Stimulated activated memory B cell treated with anti-CD40 and anti-IgM and Interleukin-4, amounts not matched to agents 10 μg/mL and 1 μg/mL and 100 μg/mL, for 72 hours (primary cell): ENCODE data around the gene CTTNBP2.

Experiments
- ATAC-seq: fragments of 150-1000 bp; cut with Tn5 transposase; 2 replicates; pipeline ENCODE4 v1.10.0; 2021
- H3K27ac Mint-ChIP-seq: one replicate; pipeline ENCODE4 v1.8.0; 2022; ENCODE audit warnings: mild to moderate bottlenecking, mixed read lengths
- H3K27me3 Mint-ChIP-seq: one replicate; pipeline ENCODE4 v1.8.0; 2022; ENCODE audit warnings: mixed read lengths
- H3K36me3 Mint-ChIP-seq: one replicate; pipeline ENCODE4 v1.8.0; 2022; ENCODE audit warnings: mixed read lengths
- H3K4me1 Mint-ChIP-seq: one replicate; pipeline ENCODE4 v1.8.0; 2022; ENCODE audit warnings: mixed read lengths
- H3K4me3 Mint-ChIP-seq: one replicate; pipeline ENCODE4 v1.8.0; 2022; ENCODE audit warnings: mild to moderate bottlenecking, moderate library complexity, mixed read lengths
- H3K9me3 Mint-ChIP-seq: one replicate; pipeline ENCODE4 v1.8.0; 2022; ENCODE audit warnings: mixed read lengths

The CTTNBP2 gene

GRCh38 chr7:117844678-117845077, 28.6 kb downstream of the CTTNBP2 start:
- H3K27ac Mint-ChIP-seq, result no peak overlapping the region
- ATAC-seq, result no peak
- H3K9me3 Mint-ChIP-seq, result peaks cover 7% of the 10 kb centered on the region
- no peaks in the 10 kb centered on the region for H3K4me1 Mint-ChIP-seq
- no peaks in the 10 kb centered on the region for H3K36me3 Mint-ChIP-seq
- no peak overlapping the region for H3K4me3 Mint-ChIP-seq
- no peaks in the 10 kb centered on the region for H3K27me3 Mint-ChIP-seq

- H3K36me3 Mint-ChIP-seq, result no peaks in the 10 kb centered on the region
- ATAC-seq, result no peak
- no peaks in the 10 kb centered on the region for H3K4me1 Mint-ChIP-seq
- H3K9me3 Mint-ChIP-seq, result peaks cover 7% of the 10 kb centered on the region
- H3K4me3 Mint-ChIP-seq, result no peak overlapping the region
- H3K27me3 Mint-ChIP-seq, result no peaks in the 10 kb centered on the region
- H3K27ac Mint-ChIP-seq, result no peak overlapping the region
Measured at GRCh38 chr7:117841611-117842010, 31.6 kb downstream of the CTTNBP2 start.

GRCh38 chr7:117841011-117841410, 32.2 kb downstream of the CTTNBP2 start:
- H3K27me3 Mint-ChIP-seq, result no peaks in the 10 kb centered on the region
- no peak overlapping the region for H3K27ac Mint-ChIP-seq
- no peaks in the 10 kb centered on the region for H3K4me1 Mint-ChIP-seq
- no peak overlapping the region for H3K4me3 Mint-ChIP-seq
- H3K36me3 Mint-ChIP-seq, result no peaks in the 10 kb centered on the region
- no peak for ATAC-seq
- H3K9me3 Mint-ChIP-seq, result peaks cover 7% of the 10 kb centered on the region

GRCh38 chr7:117839507-117839906, 33.7 kb downstream of the CTTNBP2 start:
- Mint-ChIP-seq H3K27ac (no peak overlapping the region), H3K27me3 (no peaks in the 10 kb centered on the region), H3K9me3 (peaks cover 7% of the 10 kb centered on the region), H3K4me3 (no peak overlapping the region), H3K36me3 (no peaks in the 10 kb centered on the region), H3K4me1 (no peaks in the 10 kb centered on the region)
- ATAC-seq, result no peak

- peaks cover 9% of the 10 kb centered on the region for H3K27me3 Mint-ChIP-seq
- H3K4me3 Mint-ChIP-seq, result no peak overlapping the region
- H3K36me3 Mint-ChIP-seq, result no peaks in the 10 kb centered on the region
- no peak overlapping the region for H3K27ac Mint-ChIP-seq
- no peak for ATAC-seq
- peaks cover 9% of the 10 kb centered on the region for H3K9me3 Mint-ChIP-seq
- H3K4me1 Mint-ChIP-seq, result no peaks in the 10 kb centered on the region
Measured at GRCh38 chr7:117837841-117838240, 35.4 kb downstream of the CTTNBP2 start.

GRCh38 chr7:117835016-117835664, 38.1 kb downstream of the CTTNBP2 start:
- no peaks in the 10 kb centered on the region for H3K4me1 Mint-ChIP-seq
- ATAC-seq, result no peak
- no peaks in the 10 kb centered on the region for H3K36me3 Mint-ChIP-seq
- peaks cover 10% of the 10 kb centered on the region for H3K27me3 Mint-ChIP-seq
- peaks cover 4% of the 10 kb centered on the region for H3K9me3 Mint-ChIP-seq
- H3K27ac Mint-ChIP-seq, result no peak overlapping the region
- no peak overlapping the region for H3K4me3 Mint-ChIP-seq

- peaks cover 4% of the 10 kb centered on the region for H3K9me3 Mint-ChIP-seq
- H3K4me3 Mint-ChIP-seq, result no peak overlapping the region
- no peaks in the 10 kb centered on the region for H3K4me1 Mint-ChIP-seq
- H3K36me3 Mint-ChIP-seq, result no peaks in the 10 kb centered on the region
- no peak overlapping the region for H3K27ac Mint-ChIP-seq
- H3K27me3 Mint-ChIP-seq, result peaks cover 10% of the 10 kb centered on the region
- ATAC-seq, result no peak
Measured at GRCh38 chr7:117830422-117830954, 42.8 kb downstream of the CTTNBP2 start.

GRCh38 chr7:117829450-117830117, 43.7 kb downstream of the CTTNBP2 start:
- no peaks in the 10 kb centered on the region for H3K36me3 Mint-ChIP-seq
- H3K4me3 Mint-ChIP-seq, result no peak overlapping the region
- H3K27me3 Mint-ChIP-seq, result peaks cover 10% of the 10 kb centered on the region
- H3K27ac Mint-ChIP-seq, result no peak overlapping the region
- H3K9me3 Mint-ChIP-seq, result peaks cover 4% of the 10 kb centered on the region
- no peaks in the 10 kb centered on the region for H3K4me1 Mint-ChIP-seq
- no peak for ATAC-seq

GRCh38 chr7:117828825-117829224, 44.4 kb downstream of the CTTNBP2 start:
- H3K36me3 Mint-ChIP-seq, result no peaks in the 10 kb centered on the region
- H3K4me3 Mint-ChIP-seq, result no peak overlapping the region
- H3K4me1 Mint-ChIP-seq, result no peaks in the 10 kb centered on the region
- peaks cover 10% of the 10 kb centered on the region for H3K27me3 Mint-ChIP-seq
- H3K9me3 Mint-ChIP-seq, result peaks cover 4% of the 10 kb centered on the region
- ATAC-seq, result no peak
- no peak overlapping the region for H3K27ac Mint-ChIP-seq

GRCh38 chr7:117827862-117828261, 45.4 kb downstream of the CTTNBP2 start:
- no peaks in the 10 kb centered on the region for H3K9me3 Mint-ChIP-seq
- peaks cover 2% of the 10 kb centered on the region for H3K27me3 Mint-ChIP-seq
- no peak for ATAC-seq
- H3K4me3 Mint-ChIP-seq, result no peak overlapping the region
- no peak overlapping the region for H3K27ac Mint-ChIP-seq
- H3K4me1 Mint-ChIP-seq, result no peaks in the 10 kb centered on the region
- no peaks in the 10 kb centered on the region for H3K36me3 Mint-ChIP-seq

- no peak overlapping the region for H3K4me3 Mint-ChIP-seq
Measured at GRCh38 chr7:117825132-117825531, 48.1 kb downstream of the CTTNBP2 start.

GRCh38 chr7:117824592-117824991, 48.6 kb downstream of the CTTNBP2 start:
- H3K9me3 Mint-ChIP-seq, result no peaks in the 10 kb centered on the region
- H3K36me3 Mint-ChIP-seq, result no peaks in the 10 kb centered on the region
- H3K27ac Mint-ChIP-seq, result no peak overlapping the region
- no peak for ATAC-seq
- no peaks in the 10 kb centered on the region for H3K27me3 Mint-ChIP-seq
- no peaks in the 10 kb centered on the region for H3K4me1 Mint-ChIP-seq
- H3K4me3 Mint-ChIP-seq, result no peak overlapping the region

More at GRCh38 chr7:117825132-117825531, 48.1 kb downstream of the CTTNBP2 start:
- Mint-ChIP-seq H3K27me3 (no peaks in the 10 kb centered on the region), H3K27ac (no peak overlapping the region), H3K9me3 (no peaks in the 10 kb centered on the region), H3K4me1 (no peaks in the 10 kb centered on the region), H3K36me3 (no peaks in the 10 kb centered on the region)
- no peak for ATAC-seq

- ATAC-seq, result peak; percentile 48
- Mint-ChIP-seq H3K4me3 (no peak overlapping the region), H3K4me1 (no peaks in the 10 kb centered on the region), H3K27me3 (no peaks in the 10 kb centered on the region), H3K36me3 (no peaks in the 10 kb centered on the region), H3K27ac (no peak overlapping the region), H3K9me3 (no peaks in the 10 kb centered on the region)
Measured at GRCh38 chr7:117819558-117819957, 53.7 kb downstream of the CTTNBP2 start.

- Mint-ChIP-seq H3K36me3 (no peaks in the 10 kb centered on the region), H3K27ac (no peak overlapping the region), H3K4me1 (no peaks in the 10 kb centered on the region), H3K4me3 (no peak overlapping the region), H3K9me3 (no peaks in the 10 kb centered on the region), H3K27me3 (no peaks in the 10 kb centered on the region)
- no peak for ATAC-seq
Measured at GRCh38 chr7:117818232-117818631, 55.0 kb downstream of the CTTNBP2 start.

- no peak overlapping the region for H3K27ac Mint-ChIP-seq
- no peak overlapping the region for H3K4me3 Mint-ChIP-seq
- H3K4me1 Mint-ChIP-seq, result no peaks in the 10 kb centered on the region
- no peak for ATAC-seq
- no peaks in the 10 kb centered on the region for H3K27me3 Mint-ChIP-seq
- H3K36me3 Mint-ChIP-seq, result no peaks in the 10 kb centered on the region
- H3K9me3 Mint-ChIP-seq, result no peaks in the 10 kb centered on the region
Measured at GRCh38 chr7:117816727-117817126, 56.5 kb downstream of the CTTNBP2 start.

- ATAC-seq, result no peak
- H3K36me3 Mint-ChIP-seq, result no peaks in the 10 kb centered on the region
- no peak overlapping the region for H3K4me3 Mint-ChIP-seq
- no peaks in the 10 kb centered on the region for H3K4me1 Mint-ChIP-seq
- no peaks in the 10 kb centered on the region for H3K27me3 Mint-ChIP-seq
- no peak overlapping the region for H3K27ac Mint-ChIP-seq
- no peaks in the 10 kb centered on the region for H3K9me3 Mint-ChIP-seq
Measured at GRCh38 chr7:117811696-117812095, 61.5 kb downstream of the CTTNBP2 start.
